Left lung (tissue), 10 donors: ENCODE data around the gene SCMH1. TPM values are rescaled to one million over a fixed set of nuclear protein-coding genes. Genes with fewer than 3 reads are reported as not detected.
"Not testable (repeated sequence)": the region's sequence is repeated elsewhere in the genome, so short reads cannot be mapped to it uniquely, and the experiment has no call there.

Experiments used
- ATAC-seq: fragments of 200-7000 bp; cut with Tn5 transposase; one replicate; pipeline ENCODE4 v1.9.1; 2020; ENCODE audit warnings: moderate library complexity
- DNase-seq, 4 donors: peaks; one replicate each; pipeline ENCODE4 v3.0.0-alpha.2; 2013 to 2020
- H3K27ac ChIP-seq, 2 donors: fragments of 200-600 bp; sonication (generic) in 1 of 2; one replicate each; pipeline versions ENCODE4 v1.5.0 to v1.8.0; 2020 to 2021
- H3K27me3 ChIP-seq, 2 donors: fragments of 200-600 bp; sonication (generic) in 1 of 2; one replicate each; pipeline versions ENCODE4 v1.5.0 to v1.8.0; 2020 to 2021
- H3K36me3 ChIP-seq, 2 donors: fragments of 200-600 bp; sonication (generic) in 1 of 2; one replicate each; pipeline versions ENCODE4 v1.5.0 to v1.8.0; 2020 to 2021
- H3K4me1 ChIP-seq, 2 donors: fragments of 200-600 bp; one replicate each; pipeline ENCODE4 v1.8.0; 2021
- H3K4me3 ChIP-seq, 2 donors: fragments of 200-600 bp; sonication (generic) in 1 of 2; one replicate each; pipeline versions ENCODE4 v1.5.0 to v1.8.0; 2020 to 2021; ENCODE audit warnings: mild to moderate bottlenecking in 1 of 2
- H3K9me3 ChIP-seq, 2 donors: fragments of 200-600 bp; sonication (generic) in 1 of 2; one replicate each; pipeline versions ENCODE4 v1.5.0 to v1.8.0; 2020 to 2021
- CTCF ChIP-seq, 2 donors: fragments of 200-600 bp; sonication (generic) in 1 of 2; IDR thresholded peaks; one replicate each; pipeline versions ENCODE4 v1.5.0 to v1.8.0; 2021; ENCODE audit warnings: antibody characterized with exemption in 2 of 2
- intact Hi-C, 2 donors: fragments of 100-400 bp; cut with DNase I; formaldehyde crosslinking; loops; one replicate each; pipeline versions ENCODE4 v1.11.2 to v1.14.2; 2022
- polyA plus RNA-seq, 6 donors: library from polyadenylated mRNA; unstranded; fragments of 120-200 nt; gene quantifications; one replicate each; pipeline ENCODE4 v1.2.1, GENCODE V29; 2013; ENCODE audit not compliant: insufficient read length in 6 of 6
- total RNA-seq, 2 donors: library from RNA; stranded (reverse); fragmentation: NEBNext Ultra II Directional; extraction: Animal tissue kit (Norgen Biotek cat#: 25700); gene quantifications; one replicate each; pipeline ENCODE4 v1.2.1, GENCODE V29; 2021
- donor health status: DM: no; HTN: yes; CAD: no.
- donor health status: DM: no; HTN: no; CAD: no.

The SCMH1 gene
- total and polyA plus RNA-seq, 8 donors: 27.8 to 56.1 (median 44.3) TPM

DNA sequence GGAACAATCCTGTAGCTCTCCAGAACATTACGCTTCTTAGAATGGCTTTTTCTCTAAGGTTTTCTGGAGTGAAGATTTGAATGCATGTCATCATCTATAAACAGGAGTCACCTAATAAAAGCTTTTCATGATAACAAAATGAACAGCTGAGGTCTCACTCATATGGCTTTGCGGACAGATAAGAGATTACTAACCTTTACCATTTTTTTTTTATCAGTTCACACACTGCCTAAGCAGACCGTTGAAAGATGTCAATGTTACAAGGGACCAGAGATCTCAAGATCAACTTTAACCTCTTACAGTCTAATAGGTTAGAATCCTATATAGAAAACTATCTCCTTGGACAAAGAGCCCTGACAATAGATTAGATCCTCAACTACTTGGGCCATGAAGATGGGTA is 41.4 kb downstream of the SCMH1 start:
- TF ChIP-seq CTCF (IDR thresholded peaks at IDR 0.05): no peak
- no peak for ATAC-seq
- no peaks in the 10 kb centered on the region for H3K36me3 ChIP-seq
- H3K9me3 ChIP-seq: peaks cover 0 to 13% of the 10 kb centered on the region in 2 donors
- no peaks in the 10 kb centered on the region for H3K27me3 ChIP-seq
- no peak overlapping the region for H3K27ac ChIP-seq
- no peak for DNase-seq
- intact Hi-C loops: no loop called here
- no peaks in the 10 kb centered on the region for H3K4me1 ChIP-seq
- H3K4me3 ChIP-seq: no peak overlapping the region

- ATAC-seq: no peak
- intact Hi-C loops: no loop called here
- H3K27ac ChIP-seq: no peak overlapping the region
- H3K36me3 ChIP-seq: no peaks in the 10 kb centered on the region
- DNase-seq: no peak
- H3K4me3 ChIP-seq: no peak overlapping the region
- peaks cover 0 to 9% of the 10 kb centered on the region in 2 donors for H3K9me3 ChIP-seq
- no peak for TF ChIP-seq CTCF (IDR thresholded peaks at IDR 0.05)
- H3K4me1 ChIP-seq: no peaks in the 10 kb centered on the region
- no peaks in the 10 kb centered on the region for H3K27me3 ChIP-seq
Observed at GRCh38 chr1:41199375-41199774, 42.7 kb downstream of the SCMH1 start.

DNA sequence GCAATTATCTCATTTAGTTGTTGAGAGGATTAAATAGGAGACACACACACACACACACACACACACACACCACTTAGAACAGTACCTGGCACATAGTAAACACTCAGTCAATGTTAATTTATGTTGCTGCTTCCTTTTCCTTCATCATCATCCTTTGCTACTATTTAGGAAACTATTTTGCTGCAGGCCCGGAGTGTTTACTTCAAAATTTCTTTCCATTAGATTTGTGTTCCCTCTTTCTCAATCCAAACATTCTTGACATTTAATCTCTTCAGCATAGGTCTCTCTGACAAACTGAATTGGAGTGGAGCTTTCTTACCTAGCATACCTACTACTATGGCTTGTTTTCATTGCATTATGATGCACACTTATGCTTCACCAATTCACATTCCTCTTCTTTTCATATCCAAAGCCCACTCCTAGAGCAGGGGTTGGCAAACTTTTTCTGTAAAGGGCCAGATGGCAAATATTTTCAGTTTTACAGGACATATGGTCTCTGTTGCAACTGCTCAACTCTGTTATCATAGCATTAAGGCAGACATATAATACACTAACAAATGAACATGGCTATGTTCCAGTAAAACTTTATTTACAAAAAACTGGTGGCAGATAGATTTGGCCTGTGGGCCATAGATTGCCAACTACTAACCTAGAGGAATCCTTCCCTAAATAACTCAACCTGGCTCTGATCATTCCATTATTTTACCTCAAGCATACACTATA is 49.5 kb downstream of the SCMH1 start:
- no peak for TF ChIP-seq CTCF (IDR thresholded peaks at IDR 0.05)
- Histone ChIP-seq H3K27me3 (no peaks in the 10 kb centered on the region), H3K9me3 (no peaks in the 10 kb centered on the region), H3K4me3 (no peak overlapping the region), H3K27ac (no peak overlapping the region), H3K36me3 (no peaks in the 10 kb centered on the region), H3K4me1 (peaks cover 3 to 6% of the 10 kb centered on the region in 2 donors)
- DNase-seq (peak in 2 of 4 donors; percentile 17 to 26), ATAC-seq (no peak)
- intact Hi-C loops: no loop called here

DNA sequence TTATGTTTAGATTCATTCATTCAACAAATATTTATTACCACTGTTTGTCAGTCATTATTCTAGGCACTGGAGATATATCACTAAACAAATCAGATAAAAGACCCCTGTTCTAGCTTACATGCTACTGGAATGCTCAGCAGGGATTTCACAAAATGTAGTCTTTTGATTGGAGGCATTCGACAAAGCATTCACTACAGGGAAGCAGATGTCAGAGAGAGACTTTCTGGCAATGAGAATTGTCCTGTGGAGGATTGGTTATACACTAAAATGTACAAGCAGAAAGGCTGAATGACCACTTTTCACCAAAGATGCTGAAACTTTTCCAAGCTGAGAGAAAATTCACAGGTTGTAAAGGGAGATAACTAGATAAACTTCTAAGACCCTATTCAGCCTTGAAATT is 57.7 kb downstream of the SCMH1 start:
- no peak for DNase-seq
- no peak for ATAC-seq
- no peak overlapping the region for H3K27ac ChIP-seq
- H3K4me1 ChIP-seq: no peaks in the 10 kb centered on the region
- no peaks in the 10 kb centered on the region for H3K27me3 ChIP-seq
- TF ChIP-seq CTCF (IDR thresholded peaks at IDR 0.05): no peak
- H3K9me3 ChIP-seq: no peaks in the 10 kb centered on the region
- H3K4me3 ChIP-seq: no peak overlapping the region
- intact Hi-C loops: no loop called here
- H3K36me3 ChIP-seq: no peaks in the 10 kb centered on the region

DNA sequence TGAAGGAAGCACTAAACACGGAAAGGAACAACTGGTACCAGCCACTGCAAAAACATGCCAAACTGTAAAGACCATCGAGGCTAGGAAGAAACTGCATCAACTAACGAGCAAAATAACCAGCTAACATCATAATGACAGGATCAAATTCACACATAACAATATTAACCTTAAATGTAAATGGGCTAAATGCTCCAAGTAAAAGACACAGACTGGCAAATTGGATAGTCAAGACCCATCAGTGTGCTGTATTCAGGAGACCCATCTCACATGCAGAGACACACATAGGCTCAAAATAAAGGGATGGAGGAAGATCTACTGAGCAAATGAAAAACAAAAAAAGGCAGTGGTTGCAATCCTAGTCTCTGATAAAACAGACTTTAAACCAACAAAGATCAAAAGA is 63.9 kb downstream of the SCMH1 start:
- H3K36me3 ChIP-seq, ATAC-seq, intact Hi-C loops, H3K27me3 ChIP-seq, H3K27ac ChIP-seq, H3K4me3 ChIP-seq, DNase-seq, H3K4me1 ChIP-seq, H3K9me3 ChIP-seq: not testable (repeated sequence)

DNA sequence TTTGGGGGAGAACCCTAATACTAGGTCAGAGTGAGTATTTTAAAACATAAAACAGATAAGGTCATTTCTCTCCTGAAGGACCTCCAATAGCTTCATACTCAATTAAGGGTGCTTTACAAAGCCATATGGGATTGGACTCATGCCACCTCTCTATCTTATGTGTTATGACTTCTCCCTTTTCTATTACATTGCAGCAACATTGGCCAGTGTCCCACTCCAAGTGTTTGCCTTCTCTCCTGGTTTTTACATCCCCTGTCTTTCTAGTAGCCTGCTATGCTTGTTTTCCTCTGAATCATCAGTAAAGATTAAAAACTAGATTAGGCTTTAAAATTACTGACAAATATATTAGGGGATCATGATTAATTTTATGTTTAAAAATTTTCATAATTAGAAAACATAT is 66.6 kb downstream of the SCMH1 start:
- DNase-seq (no peak), ATAC-seq (no peak)
- intact Hi-C loops: no loop called here
- no peaks in the 10 kb centered on the region for H3K4me1 ChIP-seq
- peaks cover 0 to 6% of the 10 kb centered on the region in 2 donors for H3K36me3 ChIP-seq
- no peak overlapping the region for H3K4me3 ChIP-seq
- TF ChIP-seq CTCF (IDR thresholded peaks at IDR 0.05): no peak
- no peak overlapping the region for H3K27ac ChIP-seq
- peaks cover 0 to 9% of the 10 kb centered on the region in 2 donors for H3K9me3 ChIP-seq
- H3K27me3 ChIP-seq: no peaks in the 10 kb centered on the region
